Measurements from ENCODE around the gene CDH24. TPM values are rescaled to one million over a fixed set of nuclear protein-coding genes. Genes with fewer than 3 reads are reported as not detected.

Gene CDH24
- total and polyA plus RNA-seq, 2 of the 13 experiments (the other 11 are each of a cell fraction or from before 2014, with no cell fraction given) = 0.69 to 0.99 TPM

GRCh38 chr14:23094666-23095195 lies 37.4 kb upstream of the CDH24 start, which contains the start of gene ACIN1 (continued):
- TF ChIP-seq, protein P1, sequence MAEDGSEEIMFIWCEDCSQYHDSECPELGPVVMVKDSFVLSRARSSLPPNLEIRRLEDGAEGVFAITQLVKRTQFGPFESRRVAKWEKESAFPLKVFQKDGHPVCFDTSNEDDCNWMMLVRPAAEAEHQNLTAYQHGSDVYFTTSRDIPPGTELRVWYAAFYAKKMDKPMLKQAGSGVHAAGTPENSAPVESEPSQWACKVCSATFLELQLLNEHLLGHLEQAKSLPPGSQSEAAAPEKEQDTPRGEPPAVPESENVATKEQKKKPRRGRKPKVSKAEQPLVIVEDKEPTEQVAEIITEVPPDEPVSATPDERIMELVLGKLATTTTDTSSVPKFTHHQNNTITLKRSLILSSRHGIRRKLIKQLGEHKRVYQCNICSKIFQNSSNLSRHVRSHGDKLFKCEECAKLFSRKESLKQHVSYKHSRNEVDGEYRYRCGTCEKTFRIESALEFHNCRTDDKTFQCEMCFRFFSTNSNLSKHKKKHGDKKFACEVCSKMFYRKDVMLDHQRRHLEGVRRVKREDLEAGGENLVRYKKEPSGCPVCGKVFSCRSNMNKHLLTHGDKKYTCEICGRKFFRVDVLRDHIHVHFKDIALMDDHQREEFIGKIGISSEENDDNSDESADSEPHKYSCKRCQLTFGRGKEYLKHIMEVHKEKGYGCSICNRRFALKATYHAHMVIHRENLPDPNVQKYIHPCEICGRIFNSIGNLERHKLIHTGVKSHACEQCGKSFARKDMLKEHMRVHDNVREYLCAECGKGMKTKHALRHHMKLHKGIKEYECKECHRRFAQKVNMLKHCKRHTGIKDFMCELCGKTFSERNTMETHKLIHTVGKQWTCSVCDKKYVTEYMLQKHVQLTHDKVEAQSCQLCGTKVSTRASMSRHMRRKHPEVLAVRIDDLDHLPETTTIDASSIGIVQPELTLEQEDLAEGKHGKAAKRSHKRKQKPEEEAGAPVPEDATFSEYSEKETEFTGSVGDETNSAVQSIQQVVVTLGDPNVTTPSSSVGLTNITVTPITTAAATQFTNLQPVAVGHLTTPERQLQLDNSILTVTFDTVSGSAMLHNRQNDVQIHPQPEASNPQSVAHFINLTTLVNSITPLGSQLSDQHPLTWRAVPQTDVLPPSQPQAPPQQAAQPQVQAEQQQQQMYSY (CRISPR knock-in tag; IDR thresholded peaks at IDR 0.05) = peak; percentile 82
- TF ChIP-seq HBP1 (CRISPR knock-in tag; IDR thresholded peaks at IDR 0.05; ENCODE audit: low read depth) (no peak), ZFP82 (CRISPR knock-in tag; IDR thresholded peaks at IDR 0.05; ENCODE audit: borderline replicate concordance) (no peak; the same call in 1 of the 2 replicates), KDM2A (CRISPR knock-in tag; IDR thresholded peaks at IDR 0.05; ENCODE audit: borderline replicate concordance, low read depth) (peak; percentile 97), ZNF136 (CRISPR knock-in tag; IDR thresholded peaks at IDR 0.05; ENCODE audit: low read depth) (peak; percentile 48; the same call in 1 of the 2 replicates), IKZF4 (CRISPR knock-in tag; IDR thresholded peaks at IDR 0.05; ENCODE audit: borderline replicate concordance, low read depth, not compliant biosample characterization) (peak; percentile 96), CBFB (CRISPR knock-in tag; IDR thresholded peaks at IDR 0.05) (0 out of 2 replicates have a peak, but pooled peaks have one; percentile 80), ZNF563 (CRISPR knock-in tag; IDR thresholded peaks at IDR 0.05) (peak; percentile 99), TFAP4 (IDR thresholded peaks at IDR 0.05; ENCODE audit: borderline replicate concordance, low read depth) (no peak), MAF1 (CRISPR knock-in tag; IDR thresholded peaks at IDR 0.05; ENCODE audit: borderline replicate concordance) (peak; percentile 97), ZMYM3 (CRISPR knock-in tag; IDR thresholded peaks at IDR 0.05) (peak; percentile 89), NAIF1 (CRISPR knock-in tag; IDR thresholded peaks at IDR 0.05; ENCODE audit: borderline replicate concordance) (peak; percentile 91), ZBTB2 (CRISPR knock-in tag; IDR thresholded peaks at IDR 0.05; ENCODE audit: low read depth) (no peak), SOX5 (CRISPR knock-in tag; IDR thresholded peaks at IDR 0.05; ENCODE audit: borderline replicate concordance) (peak; percentile 27), ZNF629 (CRISPR knock-in tag; conservative IDR thresholded peaks at IDR 0.05) (peak; percentile 62), POLR2AphosphoS2 (IDR thresholded peaks at IDR 0.05; ENCODE audit: low read depth, low read length) (peak; percentile 69), ISX (CRISPR knock-in tag; conservative IDR thresholded peaks at IDR 0.05) (peak; percentile 96), ZNF44 (CRISPR knock-in tag; IDR thresholded peaks at IDR 0.05) (peak; percentile 93; the same call in 1 of the 2 replicates)
- TF ChIP-seq, protein P2, sequence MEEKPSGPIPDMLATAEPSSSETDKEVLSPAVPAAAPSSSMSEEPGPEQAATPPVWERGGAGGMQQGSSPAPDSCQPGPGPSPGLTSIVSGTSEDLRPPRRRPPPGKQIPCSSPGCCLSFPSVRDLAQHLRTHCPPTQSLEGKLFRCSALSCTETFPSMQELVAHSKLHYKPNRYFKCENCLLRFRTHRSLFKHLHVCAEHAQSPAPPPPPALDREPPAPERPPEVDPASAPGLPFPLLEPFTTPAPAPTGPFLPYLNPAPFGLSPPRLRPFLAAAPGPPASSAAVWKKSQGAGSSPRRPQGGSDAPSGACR (CRISPR knock-in tag; IDR thresholded peaks at IDR 0.05) = peak; percentile 100
- TF ChIP-seq, protein P3, sequence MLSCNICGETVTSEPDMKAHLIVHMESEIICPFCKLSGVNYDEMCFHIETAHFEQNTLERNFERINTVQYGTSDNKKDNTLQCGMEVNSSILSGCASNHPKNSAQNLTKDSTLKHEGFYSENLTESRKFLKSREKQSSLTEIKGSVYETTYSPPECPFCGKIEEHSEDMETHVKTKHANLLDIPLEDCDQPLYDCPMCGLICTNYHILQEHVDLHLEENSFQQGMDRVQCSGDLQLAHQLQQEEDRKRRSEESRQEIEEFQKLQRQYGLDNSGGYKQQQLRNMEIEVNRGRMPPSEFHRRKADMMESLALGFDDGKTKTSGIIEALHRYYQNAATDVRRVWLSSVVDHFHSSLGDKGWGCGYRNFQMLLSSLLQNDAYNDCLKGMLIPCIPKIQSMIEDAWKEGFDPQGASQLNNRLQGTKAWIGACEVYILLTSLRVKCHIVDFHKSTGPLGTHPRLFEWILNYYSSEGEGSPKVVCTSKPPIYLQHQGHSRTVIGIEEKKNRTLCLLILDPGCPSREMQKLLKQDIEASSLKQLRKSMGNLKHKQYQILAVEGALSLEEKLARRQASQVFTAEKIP (CRISPR knock-in tag; IDR thresholded peaks at IDR 0.05; ENCODE audit: borderline replicate concordance) = no peak
